GM12872 (cell line): Measurements from ENCODE around the gene DOCK2.

Source experiments
- TF ChIP-seq, protein P1 (sequence below): IDR thresholded peaks from 3 replicates; pipeline ENCODE4 v1.5.1; 2011; ENCODE audit warnings: low read depth, mild to moderate bottlenecking, low read length, moderate library complexity; ENCODE audit not compliant: insufficient read depth

Gene DOCK2

GRCh38 chr5:169694091-169694625, 57.1 kb downstream of the DOCK2 start:
- TF ChIP-seq, protein P1, sequence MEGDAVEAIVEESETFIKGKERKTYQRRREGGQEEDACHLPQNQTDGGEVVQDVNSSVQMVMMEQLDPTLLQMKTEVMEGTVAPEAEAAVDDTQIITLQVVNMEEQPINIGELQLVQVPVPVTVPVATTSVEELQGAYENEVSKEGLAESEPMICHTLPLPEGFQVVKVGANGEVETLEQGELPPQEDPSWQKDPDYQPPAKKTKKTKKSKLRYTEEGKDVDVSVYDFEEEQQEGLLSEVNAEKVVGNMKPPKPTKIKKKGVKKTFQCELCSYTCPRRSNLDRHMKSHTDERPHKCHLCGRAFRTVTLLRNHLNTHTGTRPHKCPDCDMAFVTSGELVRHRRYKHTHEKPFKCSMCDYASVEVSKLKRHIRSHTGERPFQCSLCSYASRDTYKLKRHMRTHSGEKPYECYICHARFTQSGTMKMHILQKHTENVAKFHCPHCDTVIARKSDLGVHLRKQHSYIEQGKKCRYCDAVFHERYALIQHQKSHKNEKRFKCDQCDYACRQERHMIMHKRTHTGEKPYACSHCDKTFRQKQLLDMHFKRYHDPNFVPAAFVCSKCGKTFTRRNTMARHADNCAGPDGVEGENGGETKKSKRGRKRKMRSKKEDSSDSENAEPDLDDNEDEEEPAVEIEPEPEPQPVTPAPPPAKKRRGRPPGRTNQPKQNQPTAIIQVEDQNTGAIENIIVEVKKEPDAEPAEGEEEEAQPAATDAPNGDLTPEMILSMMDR = no peak

- TF ChIP-seq, protein P1 = no peak
Measured at GRCh38 chr5:169695025-169695625, 58.0 kb downstream of the DOCK2 start.

DNA sequence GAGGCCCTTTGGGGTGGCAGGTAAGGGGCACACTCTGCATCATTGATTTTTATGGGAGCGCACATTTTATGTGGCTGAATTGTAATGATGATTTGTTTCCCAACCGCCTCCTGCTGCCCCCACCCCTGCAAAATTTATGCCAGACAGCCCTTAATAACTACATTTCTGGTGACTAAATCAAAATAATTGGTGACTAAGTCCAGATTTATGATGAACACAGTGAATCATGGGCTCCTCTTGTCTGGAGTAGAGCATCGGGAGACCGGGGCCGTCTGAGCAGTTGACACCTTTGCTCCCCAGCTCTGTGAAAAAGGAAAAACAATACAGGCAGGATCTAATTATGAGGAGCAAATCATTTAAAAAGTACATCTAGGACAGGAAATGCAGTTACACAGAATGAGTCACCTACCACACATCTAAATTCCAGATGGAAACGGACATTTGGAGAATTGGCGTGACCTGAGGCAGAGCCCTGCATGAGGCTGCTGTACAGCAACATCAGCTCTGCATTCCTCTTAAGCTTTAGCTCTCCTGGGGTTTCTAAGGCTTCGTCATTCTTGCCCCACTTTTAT, 58.9 kb downstream of the DOCK2 start:
- TF ChIP-seq, protein P1 = no peak

DNA sequence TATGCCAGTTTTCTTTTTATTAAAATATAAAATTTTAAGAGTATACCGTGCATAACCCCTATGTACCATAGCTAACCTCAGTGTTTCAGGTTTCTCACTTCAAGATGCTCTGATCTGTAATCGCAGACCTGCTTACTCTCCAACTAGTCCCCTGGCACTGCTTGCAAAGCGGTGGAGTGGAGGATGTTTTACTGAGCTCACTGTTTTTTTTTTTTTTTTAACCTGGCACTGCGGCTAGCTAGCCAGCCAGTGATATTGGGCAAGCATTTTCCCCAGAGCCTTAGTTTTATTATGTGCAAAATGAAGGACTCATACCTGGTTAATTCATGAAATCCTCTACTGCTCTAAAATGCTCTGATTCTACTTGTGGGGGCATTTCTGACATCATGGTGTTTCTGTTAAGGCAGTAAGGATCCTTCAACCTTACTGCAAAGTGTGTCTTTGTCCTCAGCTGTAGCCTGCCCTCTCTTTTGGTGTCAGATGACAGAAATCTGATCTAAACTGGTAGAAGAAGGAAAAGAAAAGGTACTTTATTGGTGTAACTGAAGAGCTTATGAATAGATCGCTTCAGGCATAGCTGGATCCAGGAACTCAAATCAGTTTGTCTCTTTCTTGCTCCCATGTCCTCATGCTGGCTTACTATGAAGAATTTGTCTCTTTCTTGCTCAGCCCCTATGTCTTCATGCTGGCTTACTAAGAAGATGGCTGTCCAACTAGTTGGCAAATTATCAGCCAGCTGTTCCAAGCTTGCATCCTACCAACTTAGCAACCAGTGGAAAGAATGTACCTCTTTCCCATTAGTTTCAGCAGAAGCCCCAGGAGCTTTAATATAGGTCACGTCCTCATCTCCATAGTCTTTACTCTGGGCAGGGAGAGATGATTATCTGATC, 59.8 kb downstream of the DOCK2 start:
- TF ChIP-seq, protein P1 = no peak

- TF ChIP-seq, protein P1 = no peak
Measured at GRCh38 chr5:169697511-169697890, 60.4 kb downstream of the DOCK2 start.

GRCh38 chr5:169697976-169698375, 60.9 kb downstream of the DOCK2 start:
- TF ChIP-seq, protein P1 = no peak

GRCh38 chr5:169700611-169701010, 63.5 kb downstream of the DOCK2 start:
- TF ChIP-seq, protein P1 = no peak
